ENCODE results near the gene GSDMA.

The GSDMA gene

DNA sequence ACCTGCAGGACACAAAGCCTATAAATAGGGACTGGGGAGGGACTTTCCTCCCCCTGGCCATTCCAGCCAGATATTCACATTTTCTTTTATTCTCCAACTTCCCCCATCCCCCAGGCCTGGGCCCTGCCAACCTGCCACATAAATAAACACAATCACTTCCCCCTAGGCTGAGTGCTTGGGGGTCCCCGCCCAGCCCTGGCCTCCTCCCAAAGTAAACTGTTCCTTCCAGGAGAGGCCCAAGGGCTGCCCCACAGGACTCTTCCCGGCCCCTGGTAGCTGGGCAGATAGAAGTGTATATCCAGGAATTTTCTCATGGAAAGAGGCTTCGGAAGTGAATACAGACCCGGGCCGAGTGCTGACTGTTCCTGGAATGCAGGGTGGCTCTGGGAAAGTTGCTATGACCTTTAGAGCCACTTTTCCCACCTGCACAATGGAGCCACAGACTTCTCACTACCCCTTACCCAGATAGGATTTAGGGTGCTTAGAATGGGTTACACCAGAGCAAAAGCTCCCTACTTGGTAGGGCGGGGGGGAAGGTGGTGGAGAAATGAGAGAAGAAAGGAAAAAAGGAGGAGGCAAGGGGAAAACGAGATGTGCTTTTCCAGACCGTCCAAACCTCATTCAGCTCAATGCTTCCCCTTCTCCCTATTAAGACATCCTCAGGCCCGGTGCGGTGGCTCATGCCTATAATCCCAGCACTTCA is 60.9 kb downstream of the GSDMA start:
- DNase-seq = no peak

DNA sequence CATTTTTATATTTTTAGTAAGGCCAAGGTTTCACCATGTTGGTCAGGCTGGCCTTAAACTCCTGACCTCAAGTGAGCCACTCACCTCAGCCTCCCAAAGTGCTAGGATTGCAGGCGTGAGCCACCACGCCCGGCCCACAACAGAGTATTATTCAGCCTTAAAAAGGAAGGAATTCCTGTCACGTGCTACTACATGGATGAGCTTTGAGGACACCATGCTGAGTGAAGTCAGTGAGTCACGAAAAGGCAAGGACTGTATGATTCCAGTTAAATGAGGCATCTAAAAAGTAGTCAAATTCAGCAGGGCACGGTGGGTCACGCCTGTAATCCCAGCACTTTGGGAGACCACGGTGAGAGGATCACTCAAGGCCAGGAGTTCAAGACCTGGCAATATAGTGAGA is 62.1 kb downstream of the GSDMA start:
- DNase-seq = no peak

DNA sequence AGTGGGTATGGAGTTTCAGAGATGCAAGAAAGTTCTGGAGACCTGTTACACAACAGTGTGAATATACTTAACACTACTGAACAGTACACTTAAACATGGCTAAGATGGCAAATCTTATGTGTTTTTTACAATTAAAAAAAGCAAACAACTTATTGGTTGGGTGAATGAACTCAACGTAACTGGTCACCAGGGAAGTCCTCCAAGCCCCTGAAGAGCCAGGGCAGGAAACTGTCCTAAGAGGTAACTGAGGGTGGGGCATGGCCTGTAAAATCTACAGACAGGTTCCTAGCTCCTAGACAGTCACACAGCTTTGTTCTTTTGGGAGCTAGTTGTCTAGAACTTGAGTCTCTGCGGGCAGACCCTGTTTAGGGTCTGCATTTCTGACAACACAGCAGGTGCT is 62.8 kb downstream of the GSDMA start:
- no peak for DNase-seq

GRCh38 chr17:40025991-40026815 is 63.4 kb downstream of the GSDMA start:
- DNase-seq = no peak

- DNase-seq = peak; percentile 82 to 92 (median 87)
Observed at GRCh38 chr17:40026816-40027613, 64.2 kb downstream of the GSDMA start.
